ENCODE results near the gene AGAP2.
"Not testable (repeated sequence)": the region's sequence is repeated elsewhere in the genome, so short reads cannot be mapped to it uniquely, and the experiment has no call there.

The AGAP2 gene

DNA sequence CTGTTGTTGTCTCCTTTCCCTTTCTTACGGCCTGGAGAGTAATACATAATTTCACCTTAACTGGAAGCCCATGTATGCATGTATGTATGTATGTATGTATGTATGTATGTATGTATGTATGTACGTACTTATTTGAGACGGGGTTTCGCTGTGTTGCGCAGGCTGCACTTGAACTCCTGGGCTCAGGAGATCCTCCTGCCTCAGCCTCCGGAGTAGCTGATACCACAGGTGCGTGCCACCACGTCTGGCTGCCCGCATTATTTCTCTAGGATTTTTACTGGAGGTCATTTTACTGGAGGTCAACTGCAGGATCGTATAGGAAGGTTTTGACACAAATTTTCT lies 45.3 kb downstream of the AGAP2 start:
- DNase-seq, result no peak

DNA sequence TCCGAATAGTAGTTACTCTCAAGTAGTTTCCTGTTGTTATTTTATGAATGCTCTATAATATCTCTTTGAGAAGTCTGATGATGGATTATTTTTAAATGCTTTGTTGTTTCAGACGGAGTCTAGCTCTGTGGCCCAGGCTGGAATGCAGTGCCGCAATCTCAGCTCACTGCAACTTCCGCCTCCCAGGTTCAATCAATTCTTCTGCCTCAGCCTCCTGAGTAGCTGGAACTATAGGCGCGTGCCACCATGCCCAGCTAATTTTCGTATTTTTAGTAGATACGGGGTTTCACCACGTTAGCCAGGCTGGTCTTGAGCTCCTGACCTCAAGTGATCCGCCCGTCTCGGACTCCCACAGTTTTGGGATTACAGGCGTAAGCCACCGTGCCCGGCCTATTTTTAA lies 46.0 kb downstream of the AGAP2 start:
- DNase-seq, result no peak

- DNase-seq, result no peak
Observed at GRCh38 chr12:57688931-57689330, 49.6 kb downstream of the AGAP2 start.

DNA sequence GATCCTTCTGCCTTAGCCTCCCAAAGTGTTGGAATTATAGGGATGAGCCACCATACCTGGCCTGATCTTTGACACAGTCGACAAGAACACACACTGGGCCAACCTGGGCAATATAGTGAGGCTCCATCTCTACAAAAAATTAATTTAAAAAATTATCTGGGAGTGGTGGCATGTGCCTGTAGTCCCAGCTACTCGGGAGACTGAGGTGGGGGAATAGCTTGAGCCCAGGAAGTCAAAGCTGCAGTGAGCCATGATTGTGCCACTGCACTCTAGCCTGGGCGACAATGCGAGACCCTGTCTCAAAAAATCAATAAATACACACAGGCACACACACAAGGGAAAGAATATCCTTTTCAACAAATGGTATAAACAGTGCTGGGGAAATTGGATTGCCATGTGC lies 50.7 kb downstream of the AGAP2 start:
- no peak for DNase-seq

- DNase-seq, result no peak
Observed at GRCh38 chr12:57679697-57680096, 58.8 kb downstream of the AGAP2 start.

- DNase-seq, result not testable (repeated sequence)
Observed at GRCh38 chr12:57677947-57678346, 60.6 kb downstream of the AGAP2 start.

DNA sequence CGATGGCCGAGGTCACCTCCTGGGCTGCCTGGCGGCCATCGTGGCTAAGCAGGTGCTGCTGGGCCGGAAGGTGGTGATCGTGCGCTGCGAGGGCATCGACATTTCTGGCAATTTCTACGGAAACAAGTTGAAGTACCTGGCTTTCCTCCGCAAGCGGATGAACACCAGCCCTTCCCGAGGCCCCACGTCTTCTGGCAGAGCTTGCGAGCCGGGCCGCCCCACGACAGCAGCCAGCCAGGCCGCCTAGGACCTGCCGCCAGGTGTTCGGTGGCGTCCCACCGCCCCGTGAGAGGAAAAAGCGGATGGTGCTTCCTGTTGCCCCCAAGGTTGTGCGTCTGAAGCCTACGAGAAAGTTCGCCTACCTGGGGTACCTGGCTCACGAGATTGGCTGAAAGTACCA lies 63.9 kb downstream of the AGAP2 start:
- no peak for DNase-seq

Measured in T-helper 1 cell (primary cell).